Panc1 (cell line): Measurements from ENCODE around the gene TRIM3. TPM values are rescaled to one million over a fixed set of nuclear protein-coding genes. Genes with fewer than 3 reads are reported as not detected.

Experiments used
- ATAC-seq: fragments of 200-7000 bp; cut with Tn5 transposase; 2 replicates; pipeline ENCODE4 v1.9.1; 2020; ENCODE audit warnings: mild to moderate bottlenecking, moderate library complexity
- BruUV-seq: library from RNA; stranded (reverse); fragments of 400-500 nt; replicated peaks from 2 replicates; lab custom pipeline; 2021; lab: Mats Ljungman, UMichigan
- CTCF ChIA-PET: fragments of 300-600 bp; sonication (Branson Sonifier 250); formaldehyde crosslinking; loops from one replicate; lab custom pipeline; 2022; ENCODE audit warnings: antibody characterized with exemption; lab: Charles Lee
- POLR2A ChIA-PET: fragments of 300-600 bp; sonication (Branson Sonifier 250); formaldehyde crosslinking; loops from one replicate; lab custom pipeline; 2022; ENCODE audit warnings: antibody characterized with exemption; lab: Charles Lee
- DNase-seq: peaks from one replicate; pipeline ENCODE4 v3.0.0-alpha.2; 2010; ENCODE audit warnings: low read depth, low spot score
- H3K27ac ChIP-seq: 2 replicates; pipeline ENCODE4 v1.5.1; 2011; ENCODE audit warnings: mild to moderate bottlenecking, low read length, inconsistent platforms
- H3K27me3 ChIP-seq: fragments of 200-500 bp; sonication (Bioruptor generic); 2 replicates; pipeline ENCODE4 v1.6.0; 2014; ENCODE audit warnings: low read length, inconsistent platforms; ENCODE audit not compliant: control insufficient read depth, insufficient read depth
- H3K36me3 ChIP-seq: fragments of 200-500 bp; sonication (Bioruptor generic); 2 replicates; pipeline ENCODE4 v1.5.1; 2014; ENCODE audit warnings: inconsistent platforms, mild to moderate bottlenecking, low read length, moderate library complexity; ENCODE audit not compliant: control insufficient read depth, insufficient read depth
- H3K4me1 ChIP-seq: 2 replicates; pipeline ENCODE4 v1.5.1; 2011; ENCODE audit warnings: inconsistent platforms, mild to moderate bottlenecking, low read length, moderate library complexity; ENCODE audit not compliant: control insufficient read depth, insufficient read depth
- H3K4me3 ChIP-seq, 2 experiments: 2 replicates each; pipeline ENCODE4 v1.5.1; 2011 to 2012; ENCODE audit warnings: low read depth in 2 of 2, low read length in 2 of 2, mild to moderate bottlenecking in 2 of 2, inconsistent platforms in 1 of 2, moderate library complexity in 1 of 2
- H3K9me3 ChIP-seq: fragments of 200-500 bp; sonication (Bioruptor generic); 2 replicates; pipeline ENCODE4 v1.5.1; 2014; ENCODE audit warnings: low read depth, mild to moderate bottlenecking, inconsistent platforms, low read length, moderate library complexity; ENCODE audit not compliant: control insufficient read depth, insufficient read depth
- CTCF ChIP-seq: fragments of 450-650 bp; IDR thresholded peaks from 2 replicates; pipeline ENCODE4 v1.5.1; 2017; ENCODE audit warnings: mild to moderate bottlenecking
- POLR2AphosphoS5 ChIP-seq: IDR thresholded peaks from 2 replicates; pipeline ENCODE4 v1.6.1; 2012; ENCODE audit warnings: mild to moderate bottlenecking, low read depth, low read length, moderate library complexity
- SIN3A ChIP-seq: IDR thresholded peaks from 2 replicates; pipeline ENCODE4 v1.6.1; 2012; ENCODE audit warnings: low read depth, mild to moderate bottlenecking, low read length, moderate library complexity, borderline replicate concordance; ENCODE audit not compliant: insufficient read depth
- TCF7L2 ChIP-seq: IDR thresholded peaks from 2 replicates; pipeline ENCODE4 v1.6.1; 2011; ENCODE audit warnings: mild to moderate bottlenecking, low read depth, low read length, inconsistent platforms
- in situ Hi-C: cut with HindIII; loops from 2 replicates; pipeline ENCODE4 v1.10.0; 2016; ENCODE audit warnings: low sequenced_read_pairs, low pct_unique_long_range_greater_than_20kb
- intact Hi-C: fragments of 100-400 bp; cut with micrococcal nuclease; formaldehyde crosslinking; loops from one replicate; pipeline ENCODE4 v1.10.0; 2022; ENCODE audit not compliant: unreplicated experiment
- total RNA-seq: library from RNA; stranded (reverse); gene quantifications from one replicate; pipeline ENCODE4 v1.2.1, GENCODE V29; 2021; ENCODE audit not compliant: unreplicated experiment
- TF ChIP-seq, protein P1 (sequence below), 2 experiments: IDR thresholded peaks; 2 replicates each; pipeline ENCODE4 v1.6.1; 2011 to 2012; ENCODE audit warnings: low read depth in 2 of 2, control low read depth in 1 of 2, low read length in 1 of 2, mild to moderate bottlenecking in 1 of 2, moderate library complexity in 1 of 2; ENCODE audit not compliant: insufficient read depth in 1 of 2

The TRIM3 gene
- total RNA-seq, 1 experiment from 2014 or later = 35.4 TPM

DNA sequence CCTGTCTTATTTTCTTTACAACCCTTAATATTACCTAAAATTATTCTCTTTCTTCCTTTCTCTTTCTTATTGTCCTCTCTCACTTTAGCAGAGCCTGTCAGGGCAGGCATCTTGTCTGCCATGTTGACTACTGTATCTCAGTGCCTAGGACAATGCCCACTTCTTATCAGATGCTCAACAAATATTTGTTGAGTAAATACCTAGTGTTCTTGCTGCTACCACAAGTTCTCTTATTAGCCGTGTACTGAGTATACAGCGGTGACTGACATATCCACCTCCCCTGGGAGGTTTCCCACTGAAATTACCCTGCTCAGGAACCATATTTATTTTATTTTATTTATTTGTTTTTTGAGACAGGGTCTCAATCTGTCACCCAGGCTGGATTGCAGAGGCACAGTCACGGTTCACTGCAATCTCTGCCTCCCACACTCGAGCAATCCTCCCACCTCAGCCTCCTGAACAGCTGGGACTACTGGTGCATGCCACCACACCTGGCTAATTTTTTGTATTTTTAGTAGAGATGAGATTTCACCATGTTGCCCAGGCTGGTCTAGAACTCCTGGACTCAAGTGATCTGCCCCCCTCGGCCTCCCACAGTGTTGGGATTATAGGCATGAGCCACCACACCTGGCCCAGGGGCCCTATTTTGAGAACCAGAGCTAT lies 39.6 kb downstream of the TRIM3 start:
- H3K4me1 ChIP-seq = no peaks in the 10 kb centered on the region
- H3K4me3 ChIP-seq = no peak overlapping the region
- BruUV-seq = no TSS peak
- in situ Hi-C loops (no loop called here), intact Hi-C loops (no loop called here)
- no peaks in the 10 kb centered on the region for H3K9me3 ChIP-seq
- H3K36me3 ChIP-seq = no peaks in the 10 kb centered on the region
- no peak for ATAC-seq
- POLR2A ChIA-PET = no interaction called here
- CTCF ChIA-PET = no interaction called here
- no peaks in the 10 kb centered on the region for H3K27me3 ChIP-seq
- TF ChIP-seq POLR2AphosphoS5 = no peak
- TF ChIP-seq SIN3A = no peak
- TF ChIP-seq CTCF = no peak
- TF ChIP-seq, protein P1, sequence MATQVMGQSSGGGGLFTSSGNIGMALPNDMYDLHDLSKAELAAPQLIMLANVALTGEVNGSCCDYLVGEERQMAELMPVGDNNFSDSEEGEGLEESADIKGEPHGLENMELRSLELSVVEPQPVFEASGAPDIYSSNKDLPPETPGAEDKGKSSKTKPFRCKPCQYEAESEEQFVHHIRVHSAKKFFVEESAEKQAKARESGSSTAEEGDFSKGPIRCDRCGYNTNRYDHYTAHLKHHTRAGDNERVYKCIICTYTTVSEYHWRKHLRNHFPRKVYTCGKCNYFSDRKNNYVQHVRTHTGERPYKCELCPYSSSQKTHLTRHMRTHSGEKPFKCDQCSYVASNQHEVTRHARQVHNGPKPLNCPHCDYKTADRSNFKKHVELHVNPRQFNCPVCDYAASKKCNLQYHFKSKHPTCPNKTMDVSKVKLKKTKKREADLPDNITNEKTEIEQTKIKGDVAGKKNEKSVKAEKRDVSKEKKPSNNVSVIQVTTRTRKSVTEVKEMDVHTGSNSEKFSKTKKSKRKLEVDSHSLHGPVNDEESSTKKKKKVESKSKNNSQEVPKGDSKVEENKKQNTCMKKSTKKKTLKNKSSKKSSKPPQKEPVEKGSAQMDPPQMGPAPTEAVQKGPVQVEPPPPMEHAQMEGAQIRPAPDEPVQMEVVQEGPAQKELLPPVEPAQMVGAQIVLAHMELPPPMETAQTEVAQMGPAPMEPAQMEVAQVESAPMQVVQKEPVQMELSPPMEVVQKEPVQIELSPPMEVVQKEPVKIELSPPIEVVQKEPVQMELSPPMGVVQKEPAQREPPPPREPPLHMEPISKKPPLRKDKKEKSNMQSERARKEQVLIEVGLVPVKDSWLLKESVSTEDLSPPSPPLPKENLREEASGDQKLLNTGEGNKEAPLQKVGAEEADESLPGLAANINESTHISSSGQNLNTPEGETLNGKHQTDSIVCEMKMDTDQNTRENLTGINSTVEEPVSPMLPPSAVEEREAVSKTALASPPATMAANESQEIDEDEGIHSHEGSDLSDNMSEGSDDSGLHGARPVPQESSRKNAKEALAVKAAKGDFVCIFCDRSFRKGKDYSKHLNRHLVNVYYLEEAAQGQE (IDR thresholded peaks at IDR 0.05; ENCODE audit: insufficient read depth in 1 of 2, low read depth in 2 of 2, low read length in 1 of 2) = no peak
- no peak for TF ChIP-seq TCF7L2
- no peak for DNase-seq
- no peak overlapping the region for H3K27ac ChIP-seq

- Histone ChIP-seq H3K27ac (no peak overlapping the region), H3K27me3 (peaks cover 4% of the 10 kb centered on the region; the same call in 1 of the 2 replicates), H3K4me3 (no peak overlapping the region), H3K4me1 (no peaks in the 10 kb centered on the region), H3K9me3 (no peaks in the 10 kb centered on the region), H3K36me3 (no peaks in the 10 kb centered on the region)
- ATAC-seq = peak; percentile 73; the same call in 1 of the 2 replicates
- in situ Hi-C loops = no loop called here
- no TSS peak for BruUV-seq
- CTCF ChIA-PET = no interaction called here
- POLR2A ChIA-PET = no interaction called here
- intact Hi-C loops = no loop called here
- no peak for DNase-seq
- TF ChIP-seq CTCF = no peak
- no peak for TF ChIP-seq SIN3A
- no peak for TF ChIP-seq TCF7L2
- TF ChIP-seq, protein P1 (IDR thresholded peaks at IDR 0.05; ENCODE audit: insufficient read depth in 1 of 2, low read depth in 2 of 2, low read length in 1 of 2) = no peak
- TF ChIP-seq POLR2AphosphoS5 = no peak
These were observed 41.9 kb downstream of the TRIM3 start for GRCh38 chr11:6431861-6432260.
